H1 (cell line): ENCODE measurements around the gene STIM2. TPM values are rescaled to one million over a fixed set of nuclear protein-coding genes. Genes with fewer than 3 reads are reported as not detected.

Experiments
- BCL11A ChIP-seq, 2 experiments: IDR thresholded peaks; one replicate each; pipeline ENCODE4 v1.6.1; 2011; ENCODE audit warnings: low read depth in 2 of 2, low read length in 2 of 2, mild to moderate bottlenecking in 2 of 2
- EGR1 ChIP-seq: IDR thresholded peaks from 2 replicates; pipeline ENCODE4 v1.6.1; 2011; ENCODE audit warnings: low read depth, low read length, borderline replicate concordance
- FOSL1 ChIP-seq: IDR thresholded peaks from 2 replicates; pipeline ENCODE4 v1.6.1; 2011; ENCODE audit warnings: mild to moderate bottlenecking, low read depth, low read length, moderate library complexity; ENCODE audit not compliant: insufficient read depth
- GABPA ChIP-seq: IDR thresholded peaks from 2 replicates; pipeline ENCODE4 v1.6.1; 2011; ENCODE audit warnings: mild to moderate bottlenecking, low read length, moderate library complexity, borderline replicate concordance; ENCODE audit not compliant: insufficient read depth
- HDAC2 ChIP-seq, 2 experiments: fragments of 300-600 bp in 1 of 2; sonication (generic) in 1 of 2; IDR thresholded peaks; 2 replicates each; pipeline ENCODE4 v1.6.1; 2011 to 2012; ENCODE audit warnings: low read depth in 2 of 2, low read length in 2 of 2, mild to moderate bottlenecking in 2 of 2, moderate library complexity in 2 of 2, borderline replicate concordance in 1 of 2, inconsistent platforms in 1 of 2
- HDAC6 ChIP-seq: IDR thresholded peaks from one replicate; pipeline ENCODE4 v1.7.1; 2012; ENCODE audit warnings: low read depth, mild to moderate bottlenecking, inconsistent platforms, low read length, moderate library complexity
- KDM4A ChIP-seq: IDR thresholded peaks from one replicate; pipeline ENCODE4 v1.7.1; 2012; ENCODE audit warnings: low read depth, mild to moderate bottlenecking, moderate library complexity, low read length, inconsistent platforms; ENCODE audit not compliant: severe bottlenecking
- MAFK ChIP-seq: IDR thresholded peaks from 2 replicates; pipeline ENCODE4 v1.6.1; 2012; ENCODE audit warnings: low read depth, mild to moderate bottlenecking, improper control_type of control experiment, low read length
- MAX ChIP-seq: IDR thresholded peaks from 2 replicates; pipeline ENCODE4 v1.6.1; 2012; ENCODE audit warnings: inconsistent platforms
- NRF1 ChIP-seq: IDR thresholded peaks from 2 replicates; pipeline ENCODE4 v1.6.1; 2011; ENCODE audit warnings: mild to moderate bottlenecking, low read depth, low read length, improper control_type of control experiment
- POLR2A ChIP-seq, 2 experiments: IDR thresholded peaks; 1 replicate in 1 of 2; 2 replicates in 1 of 2; pipeline ENCODE4 v1.6.1; 2011; ENCODE audit warnings: low read depth in 2 of 2, low read length in 2 of 2, mild to moderate bottlenecking in 2 of 2; ENCODE audit errors: control extremely low read depth in 1 of 2
- RAD21 ChIP-seq, 2 experiments: IDR thresholded peaks in 1 of 2; conservative IDR thresholded peaks in 1 of 2; 2 replicates each; pipeline ENCODE4 v1.6.1; 2011; ENCODE audit warnings: low read depth in 2 of 2, low read length in 2 of 2, improper control_type of control experiment in 1 of 2, inconsistent platforms in 1 of 2, mild to moderate bottlenecking in 1 of 2, moderate library complexity in 1 of 2
- RBBP5 ChIP-seq: IDR thresholded peaks from 2 replicates; pipeline ENCODE4 v1.7.1; 2012; ENCODE audit warnings: low read depth, mild to moderate bottlenecking, inconsistent platforms, low read length, moderate library complexity, borderline replicate concordance
- SIX5 ChIP-seq: IDR thresholded peaks from 2 replicates; pipeline ENCODE4 v1.6.1; 2011; ENCODE audit warnings: mild to moderate bottlenecking, low read depth, low read length
- SUZ12 ChIP-seq: fragments of 200-600 bp; sonication (generic); IDR thresholded peaks from 2 replicates; pipeline ENCODE4 v1.6.1; 2012; ENCODE audit warnings: mild to moderate bottlenecking, inconsistent platforms, low read length, moderate library complexity, mixed read lengths
- TAF1 ChIP-seq: IDR thresholded peaks from 2 replicates; pipeline ENCODE4 v1.6.1; 2011; ENCODE audit warnings: mild to moderate bottlenecking, low read depth, low read length
- TAF7 ChIP-seq: optimal IDR thresholded peaks from 2 replicates; pipeline ENCODE3; 2011; ENCODE audit warnings: low read depth, mild to moderate bottlenecking, inconsistent platforms, low read length, moderate library complexity, borderline replicate concordance
- polyA plus RNA-seq, 7 experiments: library from polyadenylated mRNA; depleted of rRNA in 3 of 7; stranded (reverse) in 5 of 7; unstranded in 2 of 7; fragments of >200 nt in 5 of 7; fragments of 200-250 nt in 2 of 7; gene quantifications; 1 replicate in 5 of 7; 2 replicates in 1 of 7; 4 replicates in 1 of 7; pipeline versions ENCODE4 v1.2.1 to v1.2.3, GENCODE V29; 2011 to 2013; ENCODE audit warnings: missing spikeins in 2 of 7, mixed read lengths in 2 of 7
- total RNA-seq: library from RNA; stranded (reverse); fragmentation: NEBNext Ultra II Directional; extraction: Animal tissue kit (Norgen Biotek cat#: 25700); gene quantifications from 2 replicates; pipeline ENCODE4 v1.2.1, GENCODE V29; 2021

Gene STIM2
- total and polyA plus RNA-seq, 2 of the 8 experiments (the other 6 are each of a cell fraction or from before 2014, with no cell fraction given), result 22.9 to 23.0 TPM

GRCh38 chr4:26857278-26858034 is 3.2 kb upstream of the STIM2 start (continued):
- TF ChIP-seq FOSL1 (no peak), MAFK (no peak), TAF7 (peak; percentile 26), KDM4A (peak; percentile 86), POLR2A (IDR thresholded peaks at IDR 0.05; ENCODE audit: control extremely low read depth in 1 of 2, low read depth in 2 of 2, low read length in 2 of 2) (peak in 1 of 2 experiments; percentile 43; a peak in 2 of 3 replicates), GABPA (0 out of 2 replicates have a peak, but pooled peaks have one; percentile 36), MAX (peak; percentile 60), RAD21 (IDR thresholded peaks at IDR 0.05 in 1 of 2, conservative IDR thresholded peaks at IDR 0.05 in 1 of 2; ENCODE audit: low read depth in 2 of 2, low read length in 2 of 2) (peak in 1 of 2 experiments; percentile 12; a peak in 1 of 4 replicates), RBBP5 (peak; percentile 98), HDAC6 (no peak), NRF1 (peak; percentile 68), SIX5 (no peak), SUZ12 (peak; percentile 32; the same call in 1 of the 2 replicates), HDAC2 (IDR thresholded peaks at IDR 0.05; ENCODE audit: borderline replicate concordance in 1 of 2, low read depth in 2 of 2, low read length in 2 of 2) (peak; percentile 61 to 97; a peak in 3 of 4 replicates), EGR1 (peak; percentile 34; the same call in 1 of the 2 replicates), TAF1 (peak; percentile 50), BCL11A (IDR thresholded peaks at IDR 0.05; ENCODE audit: low read depth in 2 of 2, low read length in 2 of 2) (no peak)
